Brain microvascular endothelial cell (primary cell): ENCODE data around the gene IGFBP2.

Source experiments
- DNase-seq: peaks from one replicate; pipeline ENCODE4 v3.0.0-alpha.2; 2020
- H3K27ac ChIP-seq: fragments of 250-450 bp; sonication (Bioruptor Pico); 2 replicates; pipeline ENCODE4 v1.5.1; 2020; ENCODE audit warnings: mild to moderate bottlenecking, moderate library complexity
- H3K27me3 ChIP-seq: fragments of 250-450 bp; sonication (Bioruptor Pico); replicated peaks from 2 replicates; pipeline ENCODE4 v1.5.1; 2020; ENCODE audit warnings: mild to moderate bottlenecking
- H3K36me3 ChIP-seq: fragments of 250-450 bp; sonication (Bioruptor Pico); replicated peaks from 2 replicates; pipeline ENCODE4 v1.5.1; 2020; ENCODE audit warnings: mild to moderate bottlenecking
- H3K4me3 ChIP-seq: 2 replicates; pipeline ENCODE4 v1.5.1; 2011; ENCODE audit warnings: low read depth, mild to moderate bottlenecking, control low read depth, low read length, moderate library complexity
- CTCF ChIP-seq: IDR thresholded peaks from 2 replicates; pipeline ENCODE4 v1.5.1; 2011; ENCODE audit warnings: low read depth, mild to moderate bottlenecking, moderate library complexity, low read length, control low read depth, inconsistent platforms; ENCODE audit errors: missing control alignments
- in situ Hi-C: cut with HindIII; loops from 2 replicates; pipeline ENCODE4 v1.10.0; 2017; ENCODE audit warnings: low sequenced_read_pairs, low pct_ligation_motif_present

IGFBP2 gene

GRCh38 chr2:216622526-216622925 lies 10.7 kb upstream of the IGFBP2 start:
- in situ Hi-C loops = no loop called here
- no peaks in the 10 kb centered on the region for H3K36me3 ChIP-seq
- no peak for TF ChIP-seq CTCF
- H3K27me3 ChIP-seq = no peaks in the 10 kb centered on the region
- no peak overlapping the region for H3K27ac ChIP-seq
- DNase-seq = no peak
- H3K4me3 ChIP-seq = no peak overlapping the region

GRCh38 chr2:216624251-216624650 lies 9.0 kb upstream of the IGFBP2 start:
- no peak for TF ChIP-seq CTCF
- Histone ChIP-seq H3K27ac (no peak overlapping the region), H3K36me3 (no peaks in the 10 kb centered on the region), H3K27me3 (no peaks in the 10 kb centered on the region), H3K4me3 (no peak overlapping the region)
- DNase-seq = no peak
- in situ Hi-C loops = no loop called here

GRCh38 chr2:216626168-216626874 lies 6.9 kb upstream of the IGFBP2 start:
- Histone ChIP-seq H3K4me3 (no peak overlapping the region), H3K36me3 (no peaks in the 10 kb centered on the region), H3K27me3 (no peaks in the 10 kb centered on the region), H3K27ac (no peak overlapping the region)
- in situ Hi-C loops = no loop called here
- no peak for DNase-seq
- TF ChIP-seq CTCF = no peak

DNA sequence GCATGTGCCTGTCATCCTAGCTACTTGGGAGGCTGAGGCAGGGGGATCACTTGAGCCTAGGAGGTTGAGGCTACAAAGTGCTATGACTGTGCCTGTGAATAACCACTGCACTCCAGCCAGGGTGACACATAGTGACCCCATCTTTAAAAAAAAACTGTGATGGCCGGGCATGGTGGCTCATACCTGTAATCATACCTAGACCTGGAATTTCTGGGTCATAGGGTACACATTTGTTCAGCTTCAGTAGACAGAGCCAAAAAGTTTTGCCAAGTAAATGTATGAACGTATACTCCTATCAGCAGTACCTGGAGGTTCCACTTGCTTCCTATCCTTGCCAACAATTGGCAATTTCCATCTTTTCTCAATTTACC lies 6.4 kb upstream of the IGFBP2 start:
- in situ Hi-C loops = no loop called here
- no peaks in the 10 kb centered on the region for H3K27me3 ChIP-seq
- DNase-seq = no peak
- no peaks in the 10 kb centered on the region for H3K36me3 ChIP-seq
- H3K4me3 ChIP-seq = no peak overlapping the region
- H3K27ac ChIP-seq = no peak overlapping the region
- TF ChIP-seq CTCF = no peak

DNA sequence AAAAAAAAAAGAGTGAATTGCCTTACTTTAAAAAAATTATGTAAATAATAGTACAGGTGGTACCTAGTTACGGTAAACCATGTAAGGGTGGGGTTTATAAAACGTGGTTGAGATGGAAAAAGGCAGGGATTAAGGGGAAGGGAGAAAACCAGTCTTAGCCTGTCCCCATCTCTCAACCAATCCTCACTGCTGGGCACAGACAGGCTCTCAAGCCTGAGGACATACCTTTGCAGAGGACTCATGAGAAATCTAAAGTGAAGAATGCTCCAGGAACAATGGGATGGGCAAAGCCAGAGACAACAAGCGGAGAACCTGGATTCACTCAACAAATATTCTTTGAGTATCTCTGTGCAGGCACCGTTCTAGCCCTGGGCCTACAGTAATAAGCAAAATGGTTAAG lies 3.4 kb upstream of the IGFBP2 start:
- H3K27me3 ChIP-seq = no peaks in the 10 kb centered on the region
- H3K27ac ChIP-seq = no peak overlapping the region
- H3K4me3 ChIP-seq = no peak overlapping the region
- in situ Hi-C loops = no loop called here
- DNase-seq = no peak
- no peak for TF ChIP-seq CTCF
- H3K36me3 ChIP-seq = no peaks in the 10 kb centered on the region

DNA sequence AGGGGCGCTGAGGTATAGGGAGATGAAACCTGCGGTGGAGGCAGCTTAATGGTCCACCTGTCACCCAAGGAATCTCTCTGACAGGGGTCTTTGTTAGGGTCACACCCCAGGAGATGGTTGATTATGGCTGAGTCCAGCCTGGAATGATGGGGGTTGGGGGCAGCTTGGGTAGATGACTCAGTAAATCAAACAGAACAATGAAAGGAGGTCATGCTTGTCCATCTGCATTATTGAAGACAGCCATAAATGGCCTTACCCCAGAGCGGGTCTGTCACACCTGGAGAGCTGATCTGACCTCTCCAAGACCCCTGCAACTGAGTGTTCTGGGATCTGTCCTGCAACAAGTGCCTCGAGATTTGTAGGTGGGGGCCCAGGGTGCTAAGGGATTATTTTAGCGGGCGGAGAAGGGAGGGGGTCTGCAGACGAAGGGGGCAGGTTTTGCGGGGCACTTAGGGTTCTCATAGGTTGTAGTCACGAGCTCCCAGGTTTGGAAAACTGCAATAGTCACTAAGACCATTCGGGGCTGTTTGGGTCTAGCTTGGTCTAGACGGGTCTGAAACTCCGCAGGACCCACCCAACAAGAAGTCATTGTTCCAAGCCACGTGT lies 771 bp upstream of the IGFBP2 start:
- Histone ChIP-seq H3K27me3 (no peaks in the 10 kb centered on the region), H3K27ac (no peak overlapping the region), H3K36me3 (no peaks in the 10 kb centered on the region), H3K4me3 (no peak overlapping the region)
- no peak for TF ChIP-seq CTCF
- DNase-seq = no peak
- in situ Hi-C loops = no loop called here
